NCI-H2196 (cell line): ENCODE measurements around the gene TTC24.
"Not testable (repeated sequence)": the region's sequence is repeated elsewhere in the genome, so short reads cannot be mapped to it uniquely, and the experiment has no call there.

ENCODE experiments used
- DNase-seq: peaks from one replicate; lab custom pipeline; 2025; ENCODE audit not compliant: unreplicated experiment; lab: John Stamatoyannopoulos, UW

Gene TTC24

GRCh38 chr1:156586323-156586722 is 6.8 kb downstream of the TTC24 start:
- no peak for DNase-seq

DNA sequence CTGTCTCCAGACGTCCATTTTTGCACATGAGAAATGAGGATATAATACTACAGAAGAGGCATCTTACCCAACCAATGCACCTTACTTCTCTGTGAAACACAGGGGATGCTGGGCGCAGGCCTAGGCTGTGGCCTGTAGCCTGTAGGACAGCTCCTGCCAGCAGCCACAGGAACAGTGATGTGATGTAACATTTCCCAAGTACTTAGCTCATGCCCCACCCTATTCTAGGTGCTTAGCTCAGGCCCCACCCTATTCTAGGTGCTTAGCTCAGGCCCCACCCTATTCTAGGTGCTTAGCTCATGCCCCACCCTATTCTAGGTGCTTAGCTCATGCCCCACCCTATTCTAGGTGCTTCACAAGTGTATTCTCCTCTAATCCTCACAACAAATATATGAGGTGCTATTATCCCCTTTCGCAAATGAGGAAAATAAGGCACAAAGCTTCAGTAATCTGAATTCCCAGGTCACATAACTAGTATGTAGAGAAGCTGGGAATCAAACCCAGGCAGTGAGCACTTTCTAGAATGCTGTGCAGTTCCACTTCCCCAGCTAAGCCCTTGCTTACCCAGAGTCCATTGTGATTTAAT is 7.5 kb downstream of the TTC24 start:
- no peak for DNase-seq

DNA sequence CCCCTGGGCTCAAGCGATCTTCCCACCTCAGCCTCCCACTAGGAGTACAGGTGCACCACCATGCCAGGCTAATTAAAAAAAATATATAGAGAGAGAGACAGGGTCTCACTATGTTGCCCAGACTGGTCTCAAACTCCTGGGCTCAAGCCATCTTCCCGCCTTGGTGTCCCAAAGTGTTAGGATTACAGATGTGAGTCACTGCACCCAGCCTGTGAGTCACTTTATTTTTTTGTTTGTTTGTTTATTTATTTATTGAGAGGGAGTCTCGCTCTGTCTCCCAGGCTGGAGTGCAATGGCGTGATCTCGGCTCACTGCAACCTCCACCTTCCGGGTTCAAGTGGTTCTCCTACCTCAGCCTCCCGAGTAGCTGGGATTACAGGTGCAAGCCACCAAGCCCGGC is 8.4 kb downstream of the TTC24 start:
- DNase-seq: not testable (repeated sequence)

DNA sequence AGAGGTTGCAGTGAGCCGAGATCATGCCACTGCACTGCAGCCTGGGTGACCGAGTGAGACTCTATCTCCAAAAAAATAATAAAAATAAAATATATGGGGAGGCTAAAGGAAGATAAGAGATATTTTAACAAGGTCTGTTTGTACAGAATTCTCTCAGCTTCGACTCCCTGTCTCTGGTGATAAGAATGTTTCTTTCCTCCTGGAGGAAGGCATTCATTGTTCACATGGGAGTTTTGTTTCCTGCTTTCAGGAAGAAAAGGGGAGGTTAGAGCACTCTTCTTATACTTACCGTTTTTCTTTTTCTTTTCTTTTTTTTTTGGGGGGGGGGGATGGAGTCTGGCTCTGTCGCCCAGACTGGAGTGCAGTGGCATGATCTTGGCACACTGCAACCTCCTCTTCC is 10.0 kb downstream of the TTC24 start:
- DNase-seq: no peak

DNA sequence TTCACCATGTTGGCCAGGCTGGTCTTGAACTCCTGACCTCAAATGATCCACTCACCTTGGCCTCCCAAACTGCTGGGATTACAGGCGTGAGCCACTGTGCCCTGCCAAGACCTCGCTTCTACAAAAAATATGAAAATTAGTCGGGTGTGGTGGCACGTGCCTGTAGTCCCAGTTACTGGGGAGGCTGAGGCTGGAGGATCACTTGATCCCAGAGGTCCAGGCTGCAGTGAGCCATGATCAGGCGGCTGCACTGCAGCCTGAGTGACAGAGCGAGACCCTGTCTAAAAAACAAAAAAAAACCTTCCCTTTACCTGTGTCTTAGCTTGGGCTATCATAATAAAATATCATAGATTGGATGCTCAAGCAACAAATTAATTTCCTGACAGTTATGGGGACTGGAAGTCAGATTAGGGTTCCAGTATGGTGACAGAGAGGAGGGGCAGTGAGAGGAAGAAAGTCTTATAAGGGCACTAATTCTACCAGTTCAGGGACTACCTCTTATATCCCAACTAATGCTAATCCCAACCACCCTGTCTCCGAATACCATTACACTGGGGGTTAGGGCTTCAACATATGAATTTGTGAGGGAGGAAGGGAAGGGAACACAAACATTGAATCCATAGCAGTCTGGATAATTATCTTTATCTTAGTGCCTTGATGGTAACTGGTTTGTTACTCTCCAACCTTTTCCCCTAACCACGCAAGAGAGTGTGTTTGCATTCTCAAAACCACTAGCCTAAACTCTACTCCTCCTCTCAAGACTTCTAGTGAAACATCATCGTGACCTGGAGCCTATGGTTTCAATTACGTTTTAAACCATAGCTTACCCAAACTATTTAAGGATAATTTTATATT is 11.0 kb downstream of the TTC24 start:
- DNase-seq: no peak

DNA sequence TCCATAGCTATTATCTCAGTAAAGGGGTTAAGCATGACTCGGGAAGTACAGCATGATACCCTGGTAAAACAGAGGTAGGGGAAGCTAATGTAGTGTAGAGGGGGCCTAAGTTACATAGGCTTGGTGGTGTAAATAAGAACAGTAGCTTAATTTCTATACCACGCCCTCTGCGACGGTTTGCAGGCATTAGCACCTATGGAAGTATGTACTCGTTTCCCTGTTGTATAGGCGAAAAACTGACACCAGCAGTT is 11.6 kb downstream of the TTC24 start:
- no peak for DNase-seq

DNA sequence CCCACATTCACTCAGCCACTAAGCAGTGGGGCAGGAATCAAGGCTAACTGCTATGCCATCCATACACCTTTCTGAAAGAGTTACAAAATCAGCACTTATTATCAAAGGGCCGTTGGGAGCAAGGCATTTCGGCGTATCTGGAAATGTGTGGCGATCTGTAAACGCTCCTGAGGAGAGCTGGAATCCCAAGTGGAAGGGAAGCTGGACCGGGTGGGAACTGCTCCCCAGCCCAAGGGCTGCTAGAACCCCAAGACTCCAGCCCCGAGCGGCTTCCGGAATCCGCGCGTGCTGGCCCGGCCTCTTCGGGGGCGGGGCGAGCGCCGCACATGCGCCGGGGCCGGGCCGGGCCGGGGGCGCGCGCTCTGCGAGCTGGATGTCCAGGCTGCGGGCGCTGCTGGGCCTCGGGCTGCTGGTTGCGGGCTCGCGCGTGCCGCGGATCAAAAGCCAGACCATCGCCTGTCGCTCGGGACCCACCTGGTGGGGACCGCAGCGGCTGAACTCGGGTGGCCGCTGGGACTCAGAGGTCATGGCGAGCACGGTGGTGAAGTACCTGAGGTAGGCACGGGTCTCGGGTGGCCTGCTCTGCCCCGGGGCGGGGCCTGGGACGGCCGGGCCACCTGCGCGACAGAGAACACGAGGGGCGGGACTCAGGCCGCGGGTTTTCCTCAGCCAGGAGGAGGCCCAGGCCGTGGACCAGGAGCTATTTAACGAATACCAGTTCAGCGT is 12.1 kb downstream of the TTC24 start, which contains the start of gene NAXE:
TSS of gene NAXE (plus strand) at position 345 of the 726 bp plus-strand sequence. CDS start at position 374, 29 bp downstream.
- peak; percentile 79 for DNase-seq

GRCh38 chr1:156592158-156592909 is 12.8 kb downstream of the TTC24 start:
- DNase-seq: no peak

DNA sequence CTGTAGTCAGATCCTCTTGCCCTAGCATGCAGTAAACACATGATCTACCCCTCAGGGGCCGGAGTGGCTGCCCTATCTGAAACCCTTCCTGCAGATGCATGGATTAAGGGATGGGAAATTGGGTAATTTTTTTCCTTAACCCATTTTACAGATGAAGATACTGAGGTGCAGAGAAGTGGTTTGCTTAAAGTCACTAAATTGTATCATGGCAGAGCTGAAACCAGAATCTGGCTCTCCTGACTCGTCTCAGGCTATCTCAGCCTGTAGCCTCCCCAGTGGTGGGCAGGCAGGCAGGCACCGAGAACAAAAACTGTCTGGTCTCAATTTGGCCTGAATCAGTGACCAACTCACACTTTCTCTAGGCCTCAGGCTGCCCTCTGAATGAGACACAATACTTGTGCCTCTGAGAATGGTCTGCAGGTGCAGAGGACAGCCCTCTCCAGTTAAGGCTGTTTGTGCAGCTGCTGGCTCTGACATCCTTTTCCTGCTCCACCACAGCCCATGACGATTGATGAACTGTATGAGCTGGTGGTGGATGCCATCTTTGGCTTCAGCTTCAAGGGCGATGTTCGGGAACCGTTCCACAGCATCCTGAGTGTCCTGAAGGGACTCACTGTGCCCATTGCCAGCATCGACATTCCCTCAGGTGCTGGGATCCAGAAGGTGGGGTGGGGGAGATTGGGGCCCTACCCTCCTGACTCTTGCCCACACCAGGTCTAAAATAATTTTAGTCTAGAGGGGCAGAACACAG is 13.6 kb downstream of the TTC24 start:
- peak; percentile 66 for DNase-seq

- DNase-seq: no peak
These were observed 14.1 kb downstream of the TTC24 start for GRCh38 chr1:156593661-156593989.

GRCh38 chr1:156594190-156594589 is 14.7 kb downstream of the TTC24 start:
- DNase-seq: no peak

DNA sequence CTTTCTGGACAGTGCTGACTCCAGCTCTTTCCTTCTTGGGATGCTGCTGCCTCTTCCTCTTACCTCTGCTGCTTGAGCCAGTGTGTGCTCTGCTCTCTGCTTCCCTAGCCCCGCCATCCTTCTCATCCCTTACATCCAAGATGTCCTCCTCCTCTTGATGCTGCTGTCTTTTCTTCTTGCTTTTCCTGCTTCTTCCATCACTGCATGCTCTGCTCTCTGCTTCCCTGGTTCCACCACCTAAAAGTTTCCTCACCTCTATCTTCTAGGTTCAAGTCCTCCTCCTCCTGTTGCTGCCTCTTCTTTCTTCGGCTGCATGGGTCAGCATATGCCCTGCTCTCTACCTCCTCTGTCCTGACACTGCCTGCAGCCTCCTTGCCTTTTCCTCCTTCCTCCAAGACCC is 15.5 kb downstream of the TTC24 start:
- no peak for DNase-seq

DNA sequence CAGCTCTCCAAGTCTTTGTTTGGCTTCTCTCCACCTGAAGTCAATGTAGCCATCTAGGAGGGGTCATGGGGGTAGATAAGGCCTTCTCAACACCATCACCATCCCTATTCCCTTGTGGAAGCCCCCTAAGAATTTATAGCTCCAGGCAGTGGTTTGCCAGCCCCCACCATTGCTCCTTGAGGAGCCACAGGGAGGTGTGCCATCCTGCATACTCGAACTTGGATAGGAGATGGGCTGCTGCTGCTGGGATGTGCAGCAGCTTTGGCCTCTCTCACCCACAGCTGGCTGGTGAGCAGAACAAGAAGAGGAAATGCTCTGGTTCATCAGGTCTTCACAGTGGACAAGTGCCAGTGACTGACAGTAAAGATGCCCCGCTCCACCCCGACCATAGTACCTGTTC is 16.9 kb downstream of the TTC24 start:
- DNase-seq: no peak

GRCh38 chr1:156598125-156598524 is 18.6 kb downstream of the TTC24 start:
- no peak for DNase-seq

DNA sequence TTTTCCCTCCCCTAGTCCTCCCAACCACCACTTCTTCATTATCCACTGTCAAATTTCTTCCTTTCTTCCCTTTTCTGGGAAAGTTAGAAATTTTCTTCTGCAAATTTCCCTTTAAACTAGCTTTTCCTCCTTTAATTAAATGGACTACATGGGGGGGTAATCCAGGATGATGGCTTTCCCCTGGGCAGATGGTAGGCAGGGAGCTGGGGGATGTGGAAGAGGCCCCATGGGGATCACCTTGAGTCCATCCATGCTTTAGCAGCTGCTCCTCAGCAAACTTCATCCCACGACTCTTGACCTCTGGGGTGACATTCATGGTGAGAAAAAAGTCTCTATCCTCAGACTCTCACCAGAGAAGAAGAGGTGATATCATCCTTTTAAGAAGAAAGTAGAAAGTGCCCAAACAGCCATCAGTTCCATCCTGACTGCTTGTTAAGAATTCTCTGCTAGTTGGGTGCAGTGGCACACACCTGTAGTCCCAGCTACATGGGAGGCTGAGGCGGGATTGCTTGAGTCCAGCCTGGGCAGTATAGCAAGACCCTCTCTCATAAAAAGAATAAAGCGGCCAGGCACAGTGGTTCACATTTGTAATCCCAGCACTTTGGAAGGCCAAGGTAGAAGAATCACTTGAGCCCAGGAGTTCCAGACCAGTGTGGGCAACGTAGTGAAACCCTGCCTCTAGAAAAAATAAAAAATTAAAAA is 19.4 kb downstream of the TTC24 start:
- DNase-seq: no peak

DNA sequence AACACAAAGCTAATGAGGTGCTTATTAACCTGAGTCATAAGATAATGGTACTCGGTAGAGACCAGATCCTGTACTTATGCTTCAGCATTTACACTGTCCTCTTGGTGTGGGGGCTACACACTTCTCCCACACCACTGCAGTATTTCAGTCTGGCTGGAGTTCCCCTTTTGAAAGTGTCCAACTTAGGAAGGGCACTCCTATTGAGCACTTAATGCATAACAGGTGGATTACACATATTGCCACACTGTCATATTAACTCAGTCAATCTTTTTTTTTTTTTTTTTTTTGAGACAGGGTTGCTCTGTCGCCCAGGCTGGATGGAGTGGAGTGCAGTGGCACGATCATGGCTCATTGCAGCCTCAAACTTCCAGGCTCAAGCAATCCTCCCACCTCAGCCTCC is 20.3 kb downstream of the TTC24 start:
- DNase-seq: no peak

DNA sequence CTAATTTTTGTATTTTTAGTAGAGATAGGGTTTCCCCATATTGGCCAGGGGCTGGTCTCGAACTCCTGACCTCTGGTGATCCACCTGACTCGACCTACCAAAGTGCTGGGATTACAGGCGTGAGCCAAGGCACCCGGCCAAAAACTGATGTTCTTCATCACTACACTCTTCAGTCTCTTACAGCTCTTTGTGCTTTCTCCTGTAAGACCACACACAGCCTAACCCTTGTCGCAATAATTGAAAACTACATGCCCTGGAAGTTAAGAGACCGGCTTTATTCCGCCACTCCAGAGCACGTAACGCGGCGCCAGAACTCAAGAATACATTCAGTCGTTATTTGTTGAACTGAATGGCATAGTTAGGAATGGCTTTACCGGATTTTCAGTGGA is 21.2 kb downstream of the TTC24 start:
- no peak for DNase-seq

DNA sequence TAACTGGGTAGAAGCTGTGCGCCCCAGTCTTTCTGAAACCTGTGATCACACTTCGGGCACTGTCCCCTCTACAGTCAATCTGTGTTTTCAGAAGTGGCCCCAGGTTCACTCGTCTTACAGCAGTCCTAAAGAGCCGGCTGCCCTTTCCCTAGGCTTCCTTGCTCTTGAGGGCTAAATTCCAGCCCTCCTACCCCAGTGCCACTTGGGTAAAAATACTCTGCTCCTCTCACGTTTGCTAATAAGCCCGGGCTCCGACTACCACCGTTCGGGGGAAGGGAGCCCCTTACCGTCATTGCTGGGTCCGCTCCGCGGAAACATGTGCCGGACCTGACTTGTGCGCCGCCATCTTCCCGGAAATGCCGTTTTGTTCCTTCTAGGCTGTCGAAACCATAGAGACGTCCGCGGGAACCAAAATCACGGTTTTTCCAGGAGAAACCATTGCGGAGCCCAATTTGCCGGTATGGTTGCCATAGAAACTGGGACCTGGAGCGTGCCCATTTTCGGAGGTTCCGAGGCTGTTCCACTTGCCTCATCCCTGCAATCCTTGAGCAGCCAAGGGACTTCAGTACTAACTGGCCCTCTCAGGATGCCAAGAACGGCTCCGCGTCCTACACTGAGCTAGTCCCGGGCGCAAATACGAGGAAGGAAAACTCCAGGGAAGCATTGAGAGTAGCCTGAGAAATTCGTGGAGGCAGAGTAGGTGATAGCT is 21.8 kb downstream of the TTC24 start, which contains the start of gene GPATCH4:
TSS of gene GPATCH4 (minus strand) at position 358 of the 709 bp plus-strand sequence.
- peak; percentile 85 for DNase-seq

DNA sequence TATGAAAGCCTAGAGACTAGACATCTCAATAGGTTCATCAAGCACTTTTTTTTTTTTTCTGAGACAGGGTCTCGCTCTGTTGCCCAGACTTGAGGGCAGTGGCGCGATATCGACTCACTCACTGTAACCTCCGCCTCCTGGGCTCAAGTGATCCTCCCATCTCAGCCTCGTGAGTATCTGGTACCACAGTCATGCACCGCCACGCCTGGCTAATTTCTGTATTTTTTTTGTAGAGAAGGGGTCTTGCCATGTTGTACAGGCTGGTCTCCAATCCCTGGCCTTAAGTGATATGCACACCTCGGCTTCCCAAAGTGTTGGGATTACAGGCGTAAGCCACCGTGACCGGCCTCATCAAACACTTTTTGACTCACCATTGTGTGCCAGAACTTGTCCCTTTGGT is 22.4 kb downstream of the TTC24 start:
- DNase-seq: no peak

DNA sequence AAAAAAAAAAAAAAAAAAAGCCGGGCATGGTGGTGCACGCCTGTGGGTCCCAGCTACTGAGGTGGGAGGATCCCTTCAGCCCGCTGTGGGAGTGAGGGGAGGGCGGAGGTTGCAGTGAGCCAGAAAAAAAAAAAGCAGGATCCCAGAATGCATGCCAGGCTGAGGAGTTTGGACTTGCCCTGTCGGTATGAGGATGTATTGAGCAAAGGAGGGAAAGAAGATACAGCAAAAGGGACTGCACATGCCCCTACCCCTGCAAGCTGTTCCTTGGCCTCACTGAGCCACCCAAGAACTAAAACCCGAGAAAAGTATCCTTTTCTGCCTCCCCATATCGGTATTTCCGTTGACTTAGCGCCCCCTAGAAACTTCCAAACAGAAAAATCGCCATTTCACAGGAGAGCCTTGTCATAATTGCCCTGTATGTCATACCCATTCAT is 23.1 kb downstream of the TTC24 start:
- DNase-seq: no peak
